ENCODE measurements around the gene CLSTN2. TPM values are rescaled to one million over a fixed set of nuclear protein-coding genes. Genes with fewer than 3 reads are reported as not detected.
A peak's percentile ranks its signal among the peaks of the same experiment; 100 is the strongest.

The CLSTN2 gene
- total RNA-seq, 4 donors from 2014 or later = 3.7 to 9.5 (median 7.4) TPM

- WGBS = 83% methylated on average over 2 of the region's 2 CpGs
- intact Hi-C loops (cut with DNase I) = no loop called here
- peak; percentile 57 for DNase-seq (ENCODE audit: extremely low spot score)
- Histone ChIP-seq H3K27me3 (no peaks in the 10 kb centered on the region), H3K4me1 (peaks cover 0 to 4% (median 0%) of the 10 kb centered on the region in 4 donors), H3K27ac (replicated peaks in 1 of 4) (no peak overlapping the region), H3K9me3 (no peaks in the 10 kb centered on the region), H3K4me3 (no peak overlapping the region), H3K36me3 (no peaks in the 10 kb centered on the region)
- TF ChIP-seq POLR2A (IDR thresholded peaks at IDR 0.05; ENCODE audit: low read depth) (no peak), EP300 (IDR thresholded peaks at IDR 0.05) (no peak), POLR2AphosphoS5 (IDR thresholded peaks at IDR 0.05) (no peak), CTCF (IDR thresholded peaks at IDR 0.05) (no peak)
Observed at GRCh38 chr3:140500473-140500872, 565.5 kb downstream of the CLSTN2 start.

- 76% methylated on average over 4 of the region's 4 CpGs for WGBS
- peaks cover 0 to 6% (median 0%) of the 10 kb centered on the region in 4 donors for H3K4me1 ChIP-seq
- intact Hi-C loops (cut with DNase I) = no loop called here
- H3K27me3 ChIP-seq = no peaks in the 10 kb centered on the region
- DNase-seq (ENCODE audit: extremely low spot score) = peak; percentile 50
- TF ChIP-seq EP300 (IDR thresholded peaks at IDR 0.05) (no peak), POLR2A (IDR thresholded peaks at IDR 0.05; ENCODE audit: low read depth) (no peak), CTCF (IDR thresholded peaks at IDR 0.05) (no peak), POLR2AphosphoS5 (IDR thresholded peaks at IDR 0.05) (no peak)
- H3K9me3 ChIP-seq = no peaks in the 10 kb centered on the region
- H3K27ac ChIP-seq (replicated peaks in 1 of 4) = no peak overlapping the region
- H3K4me3 ChIP-seq = no peak overlapping the region
- no peaks in the 10 kb centered on the region for H3K36me3 ChIP-seq
Observed at GRCh38 chr3:140501061-140501769, 566.2 kb downstream of the CLSTN2 start.

- H3K27ac ChIP-seq (replicated peaks in 1 of 4) = no peak overlapping the region
- intact Hi-C loops (cut with DNase I) = no loop called here
- H3K27me3 ChIP-seq = peaks cover 0 to under 1% (median 0%) of the 10 kb centered on the region in 4 donors
- H3K4me3 ChIP-seq = no peak overlapping the region
- H3K9me3 ChIP-seq = no peaks in the 10 kb centered on the region
- TF ChIP-seq EP300 (IDR thresholded peaks at IDR 0.05) (no peak), CTCF (IDR thresholded peaks at IDR 0.05) (no peak), POLR2A (IDR thresholded peaks at IDR 0.05; ENCODE audit: low read depth) (no peak), POLR2AphosphoS5 (IDR thresholded peaks at IDR 0.05) (no peak)
- peaks cover 0 to 6% (median 0%) of the 10 kb centered on the region in 4 donors for H3K4me1 ChIP-seq
- H3K36me3 ChIP-seq = no peaks in the 10 kb centered on the region
- DNase-seq (ENCODE audit: extremely low spot score) = peak; percentile 37
Observed at GRCh38 chr3:140501770-140502364, 566.9 kb downstream of the CLSTN2 start.

GRCh38 chr3:140505213-140505612 lies 570.2 kb downstream of the CLSTN2 start:
- WGBS = 29% methylated on average over 3 of the region's 3 CpGs
- intact Hi-C loops (cut with DNase I) = no loop called here
- Histone ChIP-seq H3K27me3 (peaks cover 0 to 12% (median 0%) of the 10 kb centered on the region in 4 donors), H3K36me3 (no peaks in the 10 kb centered on the region), H3K9me3 (no peaks in the 10 kb centered on the region), H3K4me1 (peaks cover 0 to 6% (median 0%) of the 10 kb centered on the region in 4 donors), H3K27ac (replicated peaks in 1 of 4) (no peak overlapping the region), H3K4me3 (no peak overlapping the region)
- no peak for DNase-seq (ENCODE audit: extremely low spot score)
- no peak for TF ChIP-seq POLR2AphosphoS5 (IDR thresholded peaks at IDR 0.05)
- TF ChIP-seq POLR2A (IDR thresholded peaks at IDR 0.05; ENCODE audit: low read depth) = no peak
- TF ChIP-seq CTCF (IDR thresholded peaks at IDR 0.05) = no peak
- TF ChIP-seq EP300 (IDR thresholded peaks at IDR 0.05) = no peak

All from esophagus muscularis mucosa (tissue), 4 donors.